Measurements from ENCODE around the gene DLGAP5. TPM values are rescaled to one million over a fixed set of nuclear protein-coding genes. Genes with fewer than 3 reads are reported as not detected.

Gene DLGAP5
- total RNA-seq, 4 donors from 2014 or later = 4.6 to 16.8 (median 9.0) TPM

DNA sequence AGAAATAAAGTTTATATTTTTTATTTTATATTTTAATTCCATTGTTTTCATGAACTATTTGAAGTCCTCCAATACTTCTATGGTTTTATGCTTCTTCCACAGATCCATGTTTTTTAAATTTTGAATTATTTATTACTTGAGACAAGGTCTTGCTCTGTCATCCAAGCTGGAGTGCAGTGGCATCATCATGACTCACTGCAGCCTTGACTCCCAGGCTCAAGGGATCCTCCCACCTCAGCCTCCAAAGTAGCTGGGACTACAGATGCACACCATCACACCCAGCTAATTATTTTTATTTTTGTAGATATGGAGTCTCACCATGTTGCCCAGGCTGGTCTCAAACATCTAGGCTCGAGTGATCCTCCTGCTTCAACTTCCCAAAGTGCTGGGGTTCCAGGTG is 28.8 kb upstream of the DLGAP5 start:
- peaks cover 0 to 6% (median 0%) of the 10 kb centered on the region in 3 donors for H3K4me1 ChIP-seq
- 80 to 100% methylated on average over 1 of the region's 1 CpG for whole genome bisulfite sequencing, 2 donors
- H3K4me3 ChIP-seq = no peak overlapping the region
- no peaks in the 10 kb centered on the region for H3K27me3 ChIP-seq
- H3K36me3 ChIP-seq = no peaks in the 10 kb centered on the region
- no peaks in the 10 kb centered on the region for H3K9me3 ChIP-seq
- DNase-seq = no peak
- no peak overlapping the region for H3K27ac ChIP-seq
- intact Hi-C loops (cut with DNase I) = no loop called here
- no peak for TF ChIP-seq POLR2A (IDR thresholded peaks at IDR 0.05)

DNA sequence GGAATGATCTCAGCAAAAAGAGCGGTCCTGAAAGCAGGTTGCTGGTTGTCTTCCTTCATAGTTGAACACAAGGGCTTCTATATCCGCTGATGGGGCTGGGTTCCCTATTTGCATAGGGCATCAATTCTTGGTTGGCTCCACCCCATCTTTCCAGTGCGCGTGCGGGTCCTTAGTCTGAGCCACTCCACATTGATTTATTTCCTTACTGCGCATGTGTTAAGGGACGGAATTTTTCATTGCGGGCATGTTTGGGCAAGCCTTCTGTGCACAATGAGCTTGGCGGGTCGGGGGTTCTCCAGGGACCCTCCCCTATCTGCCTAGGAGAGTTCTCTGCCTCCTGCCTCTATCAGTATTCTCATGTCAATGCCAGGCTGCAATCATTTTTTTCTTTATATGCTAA is 21.2 kb upstream of the DLGAP5 start:
- DNase-seq = no peak
- H3K9me3 ChIP-seq = no peaks in the 10 kb centered on the region
- 60 to 64% methylated on average over 10 of the region's 10 CpGs for whole genome bisulfite sequencing, 2 donors
- H3K27me3 ChIP-seq = no peaks in the 10 kb centered on the region
- H3K27ac ChIP-seq = no peak overlapping the region
- peaks cover 0 to 4% (median 0%) of the 10 kb centered on the region in 3 donors for H3K4me1 ChIP-seq
- no peaks in the 10 kb centered on the region for H3K36me3 ChIP-seq
- intact Hi-C loops (cut with DNase I) = no loop called here
- H3K4me3 ChIP-seq = peak overlapping the region in 1 of 4 donors; percentile 8
- TF ChIP-seq POLR2A (IDR thresholded peaks at IDR 0.05) = no peak
- TF ChIP-seq, protein P1, sequence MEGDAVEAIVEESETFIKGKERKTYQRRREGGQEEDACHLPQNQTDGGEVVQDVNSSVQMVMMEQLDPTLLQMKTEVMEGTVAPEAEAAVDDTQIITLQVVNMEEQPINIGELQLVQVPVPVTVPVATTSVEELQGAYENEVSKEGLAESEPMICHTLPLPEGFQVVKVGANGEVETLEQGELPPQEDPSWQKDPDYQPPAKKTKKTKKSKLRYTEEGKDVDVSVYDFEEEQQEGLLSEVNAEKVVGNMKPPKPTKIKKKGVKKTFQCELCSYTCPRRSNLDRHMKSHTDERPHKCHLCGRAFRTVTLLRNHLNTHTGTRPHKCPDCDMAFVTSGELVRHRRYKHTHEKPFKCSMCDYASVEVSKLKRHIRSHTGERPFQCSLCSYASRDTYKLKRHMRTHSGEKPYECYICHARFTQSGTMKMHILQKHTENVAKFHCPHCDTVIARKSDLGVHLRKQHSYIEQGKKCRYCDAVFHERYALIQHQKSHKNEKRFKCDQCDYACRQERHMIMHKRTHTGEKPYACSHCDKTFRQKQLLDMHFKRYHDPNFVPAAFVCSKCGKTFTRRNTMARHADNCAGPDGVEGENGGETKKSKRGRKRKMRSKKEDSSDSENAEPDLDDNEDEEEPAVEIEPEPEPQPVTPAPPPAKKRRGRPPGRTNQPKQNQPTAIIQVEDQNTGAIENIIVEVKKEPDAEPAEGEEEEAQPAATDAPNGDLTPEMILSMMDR (IDR thresholded peaks at IDR 0.05) = no peak

DNA sequence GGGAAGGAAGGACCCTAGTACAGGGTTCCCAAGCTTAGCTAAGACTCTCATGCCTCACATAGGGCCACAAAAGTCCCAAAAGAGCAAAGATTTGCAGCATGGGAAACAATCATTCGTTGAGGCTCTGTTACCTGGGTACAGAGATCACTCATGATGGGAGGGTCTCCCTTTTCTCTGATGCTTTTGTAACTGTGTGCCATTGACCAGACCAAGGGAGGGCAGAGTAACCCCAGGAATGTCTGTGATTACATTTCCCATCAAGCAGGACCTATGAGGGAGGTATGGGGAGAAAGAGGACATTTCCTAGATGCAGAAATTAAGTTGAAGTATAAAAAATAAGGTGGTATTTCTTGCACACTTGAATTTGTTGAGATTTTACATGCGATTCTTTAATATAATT is 16.4 kb upstream of the DLGAP5 start:
- H3K4me1 ChIP-seq = no peaks in the 10 kb centered on the region
- WGBS, 2 donors = 73 to 91% methylated on average over 2 of the region's 2 CpGs

DNA sequence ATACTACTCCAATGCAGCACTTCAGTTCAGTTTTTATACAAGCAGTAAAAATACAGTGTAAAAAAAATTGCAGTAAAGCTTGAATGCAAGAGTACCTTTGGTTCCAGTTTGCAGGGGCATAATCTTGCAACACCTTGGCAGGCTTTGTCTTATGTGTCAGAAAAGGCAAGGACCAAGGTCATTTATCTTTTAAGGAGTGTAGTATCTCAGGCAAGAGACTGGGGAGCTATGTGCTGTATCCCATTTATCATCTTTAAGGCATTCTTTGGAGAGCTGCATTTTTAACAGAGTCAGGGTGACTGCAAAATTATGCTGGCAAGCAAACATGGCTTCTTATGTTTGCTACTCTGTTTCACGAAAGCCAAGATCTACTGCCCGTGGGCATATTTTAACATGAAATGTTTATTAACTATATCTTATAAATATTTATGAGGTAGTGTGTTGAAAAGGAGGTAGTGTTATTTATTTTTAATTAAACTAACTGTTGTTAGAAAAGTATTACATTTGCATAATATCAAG is 14.8 kb upstream of the DLGAP5 start:
- Histone ChIP-seq H3K36me3 (no peaks in the 10 kb centered on the region), H3K27me3 (no peaks in the 10 kb centered on the region), H3K4me3 (no peak overlapping the region), H3K27ac (no peak overlapping the region), H3K9me3 (no peaks in the 10 kb centered on the region), H3K4me1 (no peaks in the 10 kb centered on the region)
- no peak for DNase-seq
- no peak for TF ChIP-seq POLR2A (IDR thresholded peaks at IDR 0.05)
- TF ChIP-seq, protein P1 (IDR thresholded peaks at IDR 0.05) = no peak
- intact Hi-C loops (cut with DNase I) = no loop called here
- 30 to 39% methylated on average over 2 of the region's 2 CpGs for WGBS, 2 donors

More for the DNA sequence above, 16.4 kb upstream of the DLGAP5 start:
- TF ChIP-seq POLR2A (IDR thresholded peaks at IDR 0.05) = no peak
- TF ChIP-seq, protein P1 (IDR thresholded peaks at IDR 0.05) = no peak
- intact Hi-C loops (cut with DNase I) = no loop called here
- Histone ChIP-seq H3K9me3 (no peaks in the 10 kb centered on the region), H3K27ac (no peak overlapping the region), H3K36me3 (no peaks in the 10 kb centered on the region), H3K27me3 (no peaks in the 10 kb centered on the region), H3K4me3 (no peak overlapping the region)
- no peak for DNase-seq

DNA sequence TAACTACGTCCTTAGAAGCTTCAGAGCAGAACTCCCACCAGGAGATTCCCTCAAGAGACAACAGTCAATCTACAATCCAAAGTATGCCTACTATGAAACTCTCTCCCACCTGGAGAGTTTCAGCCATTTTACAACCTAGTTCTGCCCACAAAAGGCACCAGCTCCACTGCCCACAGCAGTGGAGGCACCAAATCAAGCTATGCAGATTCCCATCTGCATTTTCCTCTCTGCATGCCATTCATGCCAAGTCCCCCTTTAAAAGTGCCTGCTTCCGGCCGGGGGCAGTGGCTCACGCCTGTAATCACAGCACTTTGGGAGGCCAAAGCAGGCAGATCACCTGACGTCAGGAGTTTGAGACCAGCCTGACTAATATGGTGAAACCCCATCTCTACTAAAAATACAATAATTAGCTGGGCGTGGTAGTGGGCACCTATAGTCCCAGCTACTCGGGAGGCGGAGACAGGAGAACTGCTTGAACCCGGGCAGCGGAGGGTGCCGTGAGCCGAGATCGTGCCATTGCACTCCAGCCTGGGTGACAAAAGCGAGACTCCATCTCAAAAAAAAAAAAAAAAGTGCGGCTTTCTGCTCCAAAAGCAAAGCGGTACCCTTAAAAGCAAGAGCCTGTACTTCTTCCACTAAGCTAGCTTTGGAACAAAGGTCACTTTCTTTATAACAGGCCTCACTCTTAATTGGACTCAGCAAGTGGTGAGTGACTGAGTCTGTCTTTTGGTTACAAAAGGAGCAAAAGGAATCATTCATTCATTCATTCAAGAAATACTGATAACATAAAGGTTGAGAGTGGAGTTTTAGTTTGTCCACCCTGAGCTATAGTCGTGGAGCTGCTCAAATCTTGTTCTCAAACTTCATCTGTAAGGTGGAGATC is 10.1 kb upstream of the DLGAP5 start:
- WGBS, 2 donors = 91 to 92% methylated on average over 7 to 14 of the region's 17 CpGs

More for the DNA sequence above, 10.1 kb upstream of the DLGAP5 start:
- Histone ChIP-seq H3K9me3 (no peaks in the 10 kb centered on the region), H3K27me3 (no peaks in the 10 kb centered on the region), H3K27ac (no peak overlapping the region), H3K4me3 (no peak overlapping the region), H3K36me3 (no peaks in the 10 kb centered on the region), H3K4me1 (no peaks in the 10 kb centered on the region)
- TF ChIP-seq, protein P1 (IDR thresholded peaks at IDR 0.05) = no peak
- TF ChIP-seq POLR2A (IDR thresholded peaks at IDR 0.05) = no peak
- no peak for DNase-seq
- intact Hi-C loops (cut with DNase I) = no loop called here

All from esophagus squamous epithelium (tissue), 5 donors.